ENCODE measurements around the gene ZNF148. TPM values are rescaled to one million over a fixed set of nuclear protein-coding genes. Genes with fewer than 3 reads are reported as not detected.
A peak's percentile ranks its signal among the peaks of the same experiment; 100 is the strongest.

ZNF148 gene
- total and polyA plus RNA-seq, 7 donors = 3.5 to 29.8 (median 22.7) TPM

GRCh38 chr3:125379483-125379882 is 4.4 kb upstream of the ZNF148 start:
- DNase-seq (no peak), ATAC-seq (no peak)
- no peaks in the 10 kb centered on the region for H3K9me3 ChIP-seq
- no peak overlapping the region for H3K4me3 ChIP-seq
- TF ChIP-seq CTCF (IDR thresholded peaks at IDR 0.05) = no peak
- WGBS, 3 donors = 86 to 97% (median 94%) methylated on average over 2 of the region's 2 CpGs
- peaks cover 9% of the 10 kb centered on the region for H3K4me1 ChIP-seq
- no peaks in the 10 kb centered on the region for H3K36me3 ChIP-seq (ENCODE audit: insufficient read depth in 1 of 2, low read depth in 1 of 2)
- intact Hi-C loops (cut with DNase I) = no loop called here
- H3K27ac ChIP-seq = no peak overlapping the region
- H3K27me3 ChIP-seq (ENCODE audit: insufficient read depth in 3 of 3, low read length in 2 of 3) = peaks cover 0 to 3% (median 0%) of the 10 kb centered on the region in 3 donors

GRCh38 chr3:125378762-125379161 is 3.6 kb upstream of the ZNF148 start:
- Histone ChIP-seq H3K27me3 (ENCODE audit: insufficient read depth in 3 of 3, low read length in 2 of 3) (peaks cover 0 to under 1% (median 0%) of the 10 kb centered on the region in 3 donors), H3K36me3 (ENCODE audit: insufficient read depth in 1 of 2, low read depth in 1 of 2) (no peaks in the 10 kb centered on the region), H3K9me3 (no peaks in the 10 kb centered on the region), H3K4me3 (no peak overlapping the region), H3K4me1 (peaks cover 14% of the 10 kb centered on the region), H3K27ac (no peak overlapping the region)
- TF ChIP-seq CTCF (IDR thresholded peaks at IDR 0.05) = no peak
- ATAC-seq (no peak), DNase-seq (no peak)
- intact Hi-C loops (cut with DNase I) = no loop called here
- 86 to 96% (median 91%) methylated on average over 2 of the region's 2 CpGs for WGBS, 3 donors

- peaks cover 20% of the 10 kb centered on the region for H3K4me1 ChIP-seq
- peaks cover 0 to 3% of the 10 kb centered on the region in 2 donors for H3K36me3 ChIP-seq (ENCODE audit: insufficient read depth in 1 of 2, low read depth in 1 of 2)
- no peaks in the 10 kb centered on the region for H3K9me3 ChIP-seq
- DNase-seq (no peak), ATAC-seq (peak in 3 of 4 donors; percentile 1 to 5 (median 2))
- no peaks in the 10 kb centered on the region for H3K27me3 ChIP-seq (ENCODE audit: insufficient read depth in 3 of 3, low read length in 2 of 3)
- intact Hi-C loops (cut with DNase I) = no loop called here
- WGBS, 3 donors = 49 to 56% (median 51%) methylated on average over 10 of the region's 10 CpGs
- peak overlapping the region; percentile 95 for H3K27ac ChIP-seq
- TF ChIP-seq CTCF (IDR thresholded peaks at IDR 0.05) = no peak
- peak overlapping the region; percentile 88 for H3K4me3 ChIP-seq
Observed at GRCh38 chr3:125375950-125376679, 990 bp upstream of the ZNF148 start.

- DNase-seq (peak; percentile 32 to 58), ATAC-seq (peak; percentile 25 to 35 (median 28))
- H3K9me3 ChIP-seq = no peaks in the 10 kb centered on the region
- no peak for TF ChIP-seq CTCF (IDR thresholded peaks at IDR 0.05)
- peaks cover 20% of the 10 kb centered on the region for H3K4me1 ChIP-seq
- no peaks in the 10 kb centered on the region for H3K27me3 ChIP-seq (ENCODE audit: insufficient read depth in 3 of 3, low read length in 2 of 3)
- peak overlapping the region; percentile 95 for H3K27ac ChIP-seq
- intact Hi-C loops (cut with DNase I) = no loop called here
- H3K36me3 ChIP-seq (ENCODE audit: insufficient read depth in 1 of 2, low read depth in 1 of 2) = peaks cover 0 to 3% of the 10 kb centered on the region in 2 donors
- WGBS, 3 donors = 1 to 2% (median 1%) methylated on average over 24 to 26 of the region's 26 CpGs
- H3K4me3 ChIP-seq = peak overlapping the region; percentile 88
Observed at GRCh38 chr3:125374501-125374995, 577 bp downstream of the ZNF148 start.

All from psoas muscle (tissue), 8 donors.